CD4-positive, alpha-beta T cell treated with Interferon gamma for 1 hour (primary cell): ENCODE data around the gene WDHD1.
"Not testable (repeated sequence)": the region's sequence is repeated elsewhere in the genome, so short reads cannot be mapped to it uniquely, and the experiment has no call there.

Experiments used
- DNase-seq: peaks from one replicate; pipeline ENCODE4 v3.0.0-alpha.2; 2020

WDHD1 gene

GRCh38 chr14:55045087-55045486 lies 18.2 kb upstream of the WDHD1 start:
- DNase-seq = no peak

DNA sequence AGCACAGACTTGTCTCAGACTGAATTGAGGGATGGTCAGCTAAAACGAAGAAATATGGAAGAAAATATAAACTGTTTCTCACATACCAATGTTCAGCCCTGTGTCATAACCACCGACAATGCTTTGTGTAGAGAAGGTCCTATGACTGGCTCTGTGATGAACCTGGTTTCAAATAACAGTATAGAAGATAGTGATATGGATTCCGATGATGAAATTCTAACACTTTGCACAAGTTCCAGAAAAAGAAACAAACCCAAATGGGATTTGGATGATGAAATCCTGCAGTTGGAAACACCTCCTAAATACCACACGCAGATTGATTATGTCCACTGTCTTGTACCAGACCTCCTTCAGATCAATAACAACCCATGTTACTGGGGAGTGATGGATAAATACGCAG lies 16.6 kb upstream of the WDHD1 start:
- no peak for DNase-seq

- DNase-seq = no peak
Observed at GRCh38 chr14:55038708-55039107, 11.8 kb upstream of the WDHD1 start.

- not testable (repeated sequence) for DNase-seq
Observed at GRCh38 chr14:55037995-55038394, 11.1 kb upstream of the WDHD1 start.

DNA sequence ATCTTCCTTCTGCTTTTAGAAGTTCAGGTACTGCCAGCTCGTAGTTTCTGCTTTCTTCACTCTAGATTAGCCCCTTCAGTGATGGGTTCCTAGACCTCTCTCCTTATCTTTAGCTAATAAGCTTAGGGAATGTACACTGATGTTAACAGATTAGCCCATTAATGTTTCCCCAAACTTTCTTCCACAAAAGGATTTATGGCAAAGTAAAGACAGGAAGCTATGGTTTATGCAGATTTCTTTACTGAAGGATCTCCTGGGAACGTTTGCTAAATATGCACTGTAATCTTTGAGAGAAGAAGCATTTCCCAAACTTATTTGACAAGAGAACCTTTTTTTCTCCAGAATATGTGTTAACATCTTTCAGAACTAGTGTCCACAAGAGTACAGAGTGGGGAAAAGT lies 4.3 kb upstream of the WDHD1 start:
- no peak for DNase-seq

- no peak for DNase-seq
Observed at GRCh38 chr14:55028476-55028875, 1.6 kb upstream of the WDHD1 start.

GRCh38 chr14:55028066-55028465 lies 1.2 kb upstream of the WDHD1 start:
- DNase-seq = no peak

GRCh38 chr14:55026441-55026792 lies 482 bp downstream of the WDHD1 start:
- DNase-seq = no peak

DNA sequence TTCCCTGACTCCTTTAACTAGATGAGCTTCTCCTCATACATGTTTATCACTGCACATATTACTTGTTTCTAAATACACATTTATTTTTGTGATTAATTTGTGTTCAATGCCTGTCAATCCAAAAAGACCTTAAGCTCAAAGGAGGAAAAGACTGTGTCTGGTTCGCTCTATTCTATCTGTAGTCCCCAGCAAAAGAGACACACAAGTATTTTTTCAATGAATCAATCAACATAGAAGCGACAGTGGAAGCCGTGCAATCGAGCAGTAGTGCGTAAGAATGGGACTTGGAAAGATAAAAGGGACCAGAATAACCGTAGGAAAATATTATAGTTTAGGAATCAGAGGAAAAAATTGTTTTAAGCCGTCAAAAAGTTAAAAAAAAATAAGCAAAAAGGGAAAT lies 951 bp downstream of the WDHD1 start:
- DNase-seq = no peak

DNA sequence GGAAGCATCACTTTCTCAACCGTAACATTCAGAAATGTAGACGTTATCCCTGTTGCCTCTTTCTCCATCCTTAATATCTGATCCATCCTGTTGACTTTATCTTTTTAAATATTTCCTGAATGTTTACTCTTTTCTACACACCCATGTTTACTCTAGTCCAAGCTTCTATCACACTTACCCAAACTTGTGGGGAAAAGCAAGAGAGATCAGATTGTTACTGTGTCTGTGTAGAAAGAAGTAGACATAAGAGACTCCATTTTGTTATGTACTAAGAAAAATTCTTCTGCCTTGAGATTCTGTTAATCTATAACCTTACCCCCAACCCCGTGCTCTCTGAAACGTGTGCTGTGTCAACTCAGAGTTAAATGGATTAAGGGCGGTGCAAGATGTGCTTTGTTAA lies 2.5 kb downstream of the WDHD1 start:
- DNase-seq = not testable (repeated sequence)

DNA sequence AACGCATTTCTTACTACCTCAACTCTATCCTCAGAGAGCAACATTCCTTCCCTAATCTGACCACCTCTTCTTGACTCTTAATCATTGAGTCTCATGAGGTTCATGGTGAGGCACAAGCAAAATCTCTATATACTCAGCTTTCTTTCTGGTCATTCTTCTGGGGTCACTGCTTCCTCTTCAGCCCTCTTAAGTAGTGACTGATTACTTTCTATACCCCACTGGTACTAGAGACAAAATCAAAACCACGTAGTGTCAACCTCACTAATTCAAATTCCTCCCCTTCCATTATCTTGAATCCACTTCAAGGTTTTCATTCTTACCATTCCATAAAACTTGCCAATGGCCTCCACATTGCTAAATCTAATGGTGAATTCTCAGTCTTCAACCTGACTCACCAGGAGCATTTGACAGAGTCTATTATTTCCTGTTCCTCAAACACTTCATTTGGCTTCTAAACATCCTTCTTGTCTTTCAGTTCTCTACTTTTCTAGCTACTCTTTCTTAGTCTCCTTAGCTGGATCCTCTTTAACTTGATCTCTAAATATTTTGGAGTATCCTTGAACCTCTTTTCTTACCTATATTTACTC lies 6.8 kb downstream of the WDHD1 start:
- no peak for DNase-seq

GRCh38 chr14:55015006-55015405 lies 11.9 kb downstream of the WDHD1 start:
- no peak for DNase-seq

DNA sequence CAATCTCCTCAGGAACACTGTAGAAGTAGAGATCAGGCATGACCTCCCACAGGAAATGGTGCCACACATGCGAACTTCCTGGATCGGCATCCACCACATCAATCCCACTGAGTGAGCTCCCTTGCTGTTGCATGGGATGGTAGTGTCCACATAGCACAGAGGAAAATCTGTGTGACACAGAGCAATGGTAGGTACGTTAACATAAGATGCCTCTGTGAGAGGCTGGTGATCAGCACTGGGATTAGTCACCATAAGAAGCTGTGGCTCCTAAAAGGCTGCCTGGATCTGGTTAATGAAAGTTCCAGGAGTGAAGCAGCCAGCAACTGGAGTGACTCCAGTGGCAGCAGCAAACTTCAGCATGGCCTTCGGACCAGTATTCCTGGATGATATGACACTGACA lies 21.8 kb downstream of the WDHD1 start:
- no peak for DNase-seq

- no peak for DNase-seq
Observed at GRCh38 chr14:55000381-55000780, 26.5 kb downstream of the WDHD1 start.

DNA sequence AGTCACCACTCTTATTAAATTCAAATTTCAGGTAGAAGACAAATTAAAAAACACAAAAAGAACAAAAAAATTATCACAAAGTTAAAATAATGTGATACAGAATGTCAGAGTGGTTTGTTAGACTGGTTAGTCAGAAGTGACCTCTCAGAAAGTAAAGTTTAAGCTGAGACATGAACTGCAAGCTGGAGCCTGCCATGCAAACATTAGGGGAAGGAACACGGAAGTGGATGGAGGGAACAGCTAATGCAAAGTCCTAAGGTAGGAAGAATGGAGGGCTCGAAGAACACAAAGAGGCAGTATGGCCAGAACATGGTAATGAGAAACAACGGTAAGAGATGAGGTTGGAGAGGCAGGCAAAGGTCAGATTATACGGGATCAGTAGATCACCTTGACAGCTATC lies 41.7 kb downstream of the WDHD1 start:
- DNase-seq = no peak

GRCh38 chr14:54981698-54982097 lies 45.2 kb downstream of the WDHD1 start:
- DNase-seq = no peak

GRCh38 chr14:54979039-54979438 lies 47.9 kb downstream of the WDHD1 start:
- DNase-seq = no peak

DNA sequence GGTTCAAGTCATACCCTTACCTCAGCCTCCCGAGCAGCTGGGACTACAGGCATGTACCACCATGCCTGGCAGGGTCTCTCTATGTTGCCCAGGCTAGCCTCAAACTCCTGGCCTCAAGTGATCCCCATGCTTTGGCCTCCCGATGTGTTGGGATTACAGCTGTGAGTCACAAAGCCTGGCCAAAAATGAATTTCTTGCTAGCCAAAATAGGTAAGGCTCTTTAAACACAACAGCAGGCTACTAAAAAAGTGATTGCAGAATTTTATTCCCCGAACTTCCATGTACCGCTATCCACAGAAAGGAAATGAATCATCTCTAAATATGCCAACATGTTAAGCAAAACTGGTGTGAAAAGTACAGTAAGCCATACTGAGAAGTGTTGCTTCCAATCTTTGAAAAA lies 50.6 kb downstream of the WDHD1 start:
- DNase-seq = no peak

- no peak for DNase-seq
Observed at GRCh38 chr14:54975856-54976255, 51.0 kb downstream of the WDHD1 start.

DNA sequence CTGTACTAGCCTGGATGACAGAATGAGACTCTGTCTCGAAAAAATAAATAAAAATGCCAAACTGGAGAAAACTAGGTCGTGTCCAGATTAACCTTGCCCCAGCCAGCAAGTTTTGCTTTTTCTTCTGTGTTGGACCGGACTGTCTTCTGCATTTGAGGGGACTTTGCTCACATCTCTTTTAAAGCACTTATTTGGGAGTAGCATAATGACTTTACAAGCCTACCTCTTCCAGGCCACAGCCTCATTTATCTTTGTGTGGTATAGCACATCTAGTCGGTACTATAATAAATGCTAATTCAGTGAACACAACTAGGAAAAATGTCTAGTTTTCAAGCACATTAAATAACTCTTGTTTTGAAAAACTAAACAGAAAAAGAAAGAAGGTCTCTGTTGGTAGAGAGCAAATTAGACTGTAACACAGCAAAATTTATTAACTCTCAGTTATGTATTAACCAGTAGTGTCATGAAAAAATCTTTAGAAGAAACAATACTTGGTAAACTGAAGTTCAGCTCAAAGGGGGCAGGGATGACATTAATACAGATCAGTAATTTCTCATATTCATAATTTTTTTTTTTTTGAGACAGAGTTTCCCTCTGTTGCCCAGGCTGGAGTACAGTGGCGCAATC lies 52.0 kb downstream of the WDHD1 start:
- no peak for DNase-seq

GRCh38 chr14:54967496-54967895 lies 59.4 kb downstream of the WDHD1 start:
- no peak for DNase-seq

GRCh38 chr14:54955143-54955542 lies 71.8 kb downstream of the WDHD1 start:
- DNase-seq = no peak

- not testable (repeated sequence) for DNase-seq
Observed at GRCh38 chr14:54953609-54954008, 73.3 kb downstream of the WDHD1 start.

GRCh38 chr14:54952803-54953202 lies 74.1 kb downstream of the WDHD1 start:
- DNase-seq = not testable (repeated sequence)

DNA sequence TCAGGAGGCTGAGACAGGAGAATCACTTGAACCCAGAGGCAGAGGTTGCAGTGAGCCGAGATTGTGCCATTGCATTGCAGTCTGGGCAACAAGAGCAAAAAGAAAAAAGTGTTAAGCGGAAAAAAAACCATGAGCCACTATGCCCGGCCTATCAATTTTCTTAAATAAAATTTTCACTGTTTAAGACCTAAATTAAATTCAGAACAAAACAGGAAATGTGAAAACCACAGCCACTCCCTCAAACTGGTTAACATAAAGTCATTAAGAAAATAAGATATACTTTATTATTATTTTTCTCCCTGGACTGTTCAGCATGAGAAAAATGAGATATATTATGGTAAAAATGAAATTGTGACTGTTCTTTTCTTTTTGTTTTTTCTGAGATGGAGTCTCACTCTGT lies 79.7 kb downstream of the WDHD1 start:
- DNase-seq = no peak
